B cell (primary cell): ENCODE measurements around the gene MSH2. TPM values are rescaled to one million over a fixed set of nuclear protein-coding genes. Genes with fewer than 3 reads are reported as not detected.

Experiments
- ATAC-seq: fragments of 200-7000 bp; cut with Tn5 transposase; one replicate; pipeline ENCODE4 v1.10.0; 2021; ENCODE audit warnings: low read depth, mild to moderate bottlenecking, moderate number of reproducible peaks, moderate library complexity
- CTCF ChIA-PET: fragments of 350-600 bp; sonication (Branson Sonifier 250); formaldehyde crosslinking; loops from one replicate; lab custom pipeline; 2021; ENCODE audit warnings: antibody characterized with exemption, inconsistent platforms; lab: Charles Lee
- POLR2A ChIA-PET: fragments of 350-600 bp; sonication (Branson Sonifier 250); formaldehyde crosslinking; loops from one replicate; lab custom pipeline; 2021; ENCODE audit warnings: antibody characterized with exemption; lab: Charles Lee
- DNase-seq: peaks from one replicate; pipeline ENCODE4 v3.0.0; 2013
- H2AFZ ChIP-seq: 2 replicates; pipeline ENCODE4 v1.6.1; 2012; ENCODE audit warnings: mild to moderate bottlenecking, low read depth, low read length; ENCODE audit not compliant: insufficient read depth, poor library complexity, severe bottlenecking
- H3K27ac ChIP-seq, 2 donors: 1 replicate in 1 of 2; 2 replicates in 1 of 2; pipeline ENCODE4 v1.5.1; 2012 to 2013; ENCODE audit warnings: low read length in 2 of 2, mild to moderate bottlenecking in 2 of 2, moderate library complexity in 1 of 2
- H3K27me3 ChIP-seq, 4 experiments: fragments of 200-600 bp in 1 of 4; sonication (generic) in 1 of 4; replicated peaks in 1 of 4; 1 replicate in 2 of 4; 2 replicates in 2 of 4; pipeline versions ENCODE4 v1.6.1 to v1.7.0; 2013 to 2016; ENCODE audit warnings: low read length in 3 of 4, mild to moderate bottlenecking in 2 of 4, mixed read lengths in 1 of 4, moderate library complexity in 1 of 4; ENCODE audit not compliant: insufficient read depth in 4 of 4, control insufficient read depth in 3 of 4; ENCODE audit errors: control extremely low read depth in 1 of 4
- H3K36me3 ChIP-seq, 2 experiments: replicated peaks in 1 of 2; 1 replicate in 1 of 2; 2 replicates in 1 of 2; pipeline versions ENCODE4 v1.6.1 to v1.7.1; 2013; ENCODE audit warnings: low read length in 1 of 2; ENCODE audit not compliant: insufficient read depth in 2 of 2, control insufficient read depth in 1 of 2; ENCODE audit errors: control extremely low read depth in 1 of 2, extremely low read depth in 1 of 2
- H3K4me1 ChIP-seq, 2 donors: fragments of 200-600 bp in 1 of 2; sonication (generic) in 1 of 2; 1 replicate in 1 of 2; 2 replicates in 1 of 2; pipeline versions ENCODE4 v1.5.1 to v1.6.1; 2013 to 2017; ENCODE audit warnings: low read length in 2 of 2; ENCODE audit not compliant: control insufficient read depth in 2 of 2, insufficient read depth in 2 of 2
- H3K4me2 ChIP-seq: replicated peaks from 2 replicates; pipeline ENCODE3; 2012; ENCODE audit warnings: mild to moderate bottlenecking, low read depth, low read length; ENCODE audit not compliant: poor library complexity, severe bottlenecking
- H3K4me3 ChIP-seq, 5 experiments: fragments of 200-600 bp in 1 of 5; sonication (generic) in 1 of 5; 1 replicate in 3 of 5; 2 replicates in 2 of 5; pipeline versions ENCODE4 v1.5.1 to v1.7.0; 2011 to 2016; ENCODE audit warnings: low read length in 4 of 5, mild to moderate bottlenecking in 4 of 5, low read depth in 2 of 5, control low read depth in 1 of 5, moderate library complexity in 1 of 5; ENCODE audit not compliant: insufficient read depth in 1 of 5; ENCODE audit errors: control extremely low read depth in 1 of 5, extremely low read depth in 1 of 5
- H3K79me2 ChIP-seq: fragments of 200-600 bp; sonication (generic); one replicate; pipeline ENCODE4 v1.6.0; 2016; ENCODE audit warnings: low read length; ENCODE audit not compliant: control insufficient read depth, insufficient read depth
- H3K9ac ChIP-seq: fragments of 200-600 bp; sonication (generic); 2 replicates; pipeline ENCODE4 v1.6.1; 2017; ENCODE audit warnings: mild to moderate bottlenecking, low read length, moderate library complexity
- H3K9me3 ChIP-seq, 3 donors: one replicate each; pipeline versions ENCODE4 v1.6.1 to v1.7.1; 2013; ENCODE audit warnings: low read length in 2 of 3; ENCODE audit not compliant: control insufficient read depth in 2 of 3, insufficient read depth in 1 of 3; ENCODE audit errors: control extremely low read depth in 1 of 3
- H4K20me1 ChIP-seq: 2 replicates; pipeline ENCODE4 v1.6.0; 2012; ENCODE audit warnings: mild to moderate bottlenecking, low read length; ENCODE audit not compliant: insufficient read depth, control insufficient read depth, poor library complexity, severe bottlenecking
- H3K27ac Mint-ChIP-seq: one replicate; pipeline ENCODE4 v1.8.0; 2021; ENCODE audit warnings: mixed read lengths
- H3K27me3 Mint-ChIP-seq: one replicate; pipeline ENCODE4 v1.8.0; 2021; ENCODE audit warnings: mixed read lengths
- H3K4me1 Mint-ChIP-seq: one replicate; pipeline ENCODE4 v1.8.0; 2021; ENCODE audit warnings: mixed read lengths
- H3K4me3 Mint-ChIP-seq: one replicate; pipeline ENCODE4 v1.8.0; 2021; ENCODE audit warnings: mixed read lengths
- H3K9me3 Mint-ChIP-seq: one replicate; pipeline ENCODE4 v1.8.0; 2022; ENCODE audit warnings: mixed read lengths; ENCODE audit not compliant: insufficient read depth
- EZH2 ChIP-seq: IDR thresholded peaks from 2 replicates; pipeline ENCODE4 v1.6.1; 2012; ENCODE audit warnings: borderline replicate concordance, low read depth, mild to moderate bottlenecking, moderate library complexity, low read length; ENCODE audit not compliant: insufficient read depth, poor library complexity, severe bottlenecking
- WGBS: methylation state at CpG from one replicate; pipeline ENCODE4 v1.1.5; 2013; ENCODE audit warnings: missing lambda C conversion rate; ENCODE audit not compliant: insufficient coverage; 5-methylcytosine and 5-hydroxymethylcytosine counted together
- intact Hi-C: fragments of 100-400 bp; cut with micrococcal nuclease; formaldehyde crosslinking; loops from one replicate; pipeline ENCODE4 v1.10.0; 2022
- polyA plus RNA-seq: library from polyadenylated mRNA; depleted of rRNA; stranded (reverse); fragments of >200 nt; gene quantifications from 2 replicates; pipeline ENCODE4 v1.2.3, GENCODE V29; 2012
- total RNA-seq, 2 donors: library from RNA; stranded (reverse); fragments of 120-200 nt in 1 of 2; gene quantifications; 1 replicate in 1 of 2; 2 replicates in 1 of 2; pipeline versions ENCODE4 v1.2.3 to v1.2.4, GENCODE V29; 2013 to 2022
- TF ChIP-seq, protein P1 (sequence below): fragments of 200-600 bp; IDR thresholded peaks from one replicate; pipeline ENCODE4 v1.8.0; 2022; ENCODE audit warnings: antibody characterized with exemption, mild to moderate bottlenecking

MSH2 gene
- total and polyA plus RNA-seq, 2 donors (not counting 1 experiment from before 2014, with no cell fraction given), result 7.4 to 21.9 TPM

DNA sequence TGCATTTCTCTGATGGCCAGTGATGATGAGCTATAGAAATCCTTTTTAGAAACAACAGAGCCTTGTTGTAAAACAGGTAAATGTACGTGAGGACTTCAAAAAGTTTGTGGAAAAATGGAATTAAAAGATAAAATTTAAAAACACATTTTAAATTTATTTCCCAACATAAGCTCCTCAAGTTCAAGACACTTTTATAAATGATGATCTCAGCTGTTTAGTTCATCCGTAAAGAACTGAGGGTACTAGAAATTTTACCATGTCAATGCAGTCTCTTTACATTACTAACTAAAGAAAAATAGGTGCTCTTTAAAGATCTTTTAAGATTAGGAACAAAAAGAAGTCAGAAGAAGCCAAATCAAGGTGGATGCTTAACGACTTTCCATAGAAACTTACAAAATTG is 52.5 kb downstream of the MSH2 start:
- H3K36me3 ChIP-seq, result peaks cover 1 to 3% of the 10 kb centered on the region in 2 experiments
- H3K4me3 ChIP-seq, result no peak overlapping the region
- ATAC-seq (no peak), DNase-seq (no peak)
- TF ChIP-seq, protein P1, sequence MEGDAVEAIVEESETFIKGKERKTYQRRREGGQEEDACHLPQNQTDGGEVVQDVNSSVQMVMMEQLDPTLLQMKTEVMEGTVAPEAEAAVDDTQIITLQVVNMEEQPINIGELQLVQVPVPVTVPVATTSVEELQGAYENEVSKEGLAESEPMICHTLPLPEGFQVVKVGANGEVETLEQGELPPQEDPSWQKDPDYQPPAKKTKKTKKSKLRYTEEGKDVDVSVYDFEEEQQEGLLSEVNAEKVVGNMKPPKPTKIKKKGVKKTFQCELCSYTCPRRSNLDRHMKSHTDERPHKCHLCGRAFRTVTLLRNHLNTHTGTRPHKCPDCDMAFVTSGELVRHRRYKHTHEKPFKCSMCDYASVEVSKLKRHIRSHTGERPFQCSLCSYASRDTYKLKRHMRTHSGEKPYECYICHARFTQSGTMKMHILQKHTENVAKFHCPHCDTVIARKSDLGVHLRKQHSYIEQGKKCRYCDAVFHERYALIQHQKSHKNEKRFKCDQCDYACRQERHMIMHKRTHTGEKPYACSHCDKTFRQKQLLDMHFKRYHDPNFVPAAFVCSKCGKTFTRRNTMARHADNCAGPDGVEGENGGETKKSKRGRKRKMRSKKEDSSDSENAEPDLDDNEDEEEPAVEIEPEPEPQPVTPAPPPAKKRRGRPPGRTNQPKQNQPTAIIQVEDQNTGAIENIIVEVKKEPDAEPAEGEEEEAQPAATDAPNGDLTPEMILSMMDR, result no peak
- TF ChIP-seq EZH2, result no peak
- ChIA-PET CTCF (no interaction called here), POLR2A (no interaction called here)
- no peaks in the 10 kb centered on the region for H4K20me1 ChIP-seq
- Mint-ChIP-seq H3K4me1 (peaks cover 9% of the 10 kb centered on the region), H3K9me3 (no peaks in the 10 kb centered on the region), H3K27ac (no peak overlapping the region), H3K4me3 (no peak overlapping the region), H3K27me3 (no peaks in the 10 kb centered on the region)
- peaks cover 0 to 4% (median 0%) of the 10 kb centered on the region in 3 donors for H3K9me3 ChIP-seq
- H2AFZ ChIP-seq, result no peak overlapping the region
- no peak overlapping the region for H3K4me2 ChIP-seq
- WGBS, result no CpG with 5 or more reads among the region's 3 CpGs
- H3K27me3 ChIP-seq, result no peaks in the 10 kb centered on the region
- intact Hi-C loops, result no loop called here
- H3K27ac ChIP-seq, result no peak overlapping the region
- H3K9ac ChIP-seq, result no peak overlapping the region
- no peaks in the 10 kb centered on the region for H3K79me2 ChIP-seq
- peaks cover 0 to 3% of the 10 kb centered on the region in 2 donors for H3K4me1 ChIP-seq

DNA sequence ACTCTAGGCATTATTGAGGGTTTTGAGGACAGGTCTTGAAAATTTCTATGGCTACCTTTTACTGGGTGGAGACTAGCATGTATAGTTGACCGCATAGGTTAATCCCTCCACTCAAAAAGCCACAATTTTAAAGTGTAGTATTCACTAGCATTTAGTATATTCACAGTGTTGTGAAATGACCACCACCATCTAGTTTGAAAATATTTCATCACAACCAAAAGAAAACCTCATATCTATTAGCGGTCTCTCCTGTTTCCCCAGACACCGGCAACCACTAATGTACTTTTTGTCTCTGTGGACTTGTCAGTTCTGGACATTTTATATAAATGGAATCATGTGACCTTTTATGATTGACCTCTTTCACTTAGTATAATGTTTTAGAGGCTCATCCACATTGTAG is 53.9 kb downstream of the MSH2 start:
- Mint-ChIP-seq H3K9me3 (no peaks in the 10 kb centered on the region), H3K27me3 (no peaks in the 10 kb centered on the region), H3K4me3 (no peak overlapping the region), H3K4me1 (peaks cover 9% of the 10 kb centered on the region), H3K27ac (no peak overlapping the region)
- no peak for TF ChIP-seq EZH2
- TF ChIP-seq, protein P1, result no peak
- Histone ChIP-seq H3K27ac (no peak overlapping the region), H3K36me3 (no peaks in the 10 kb centered on the region), H3K27me3 (no peaks in the 10 kb centered on the region), H3K4me3 (no peak overlapping the region), H4K20me1 (no peaks in the 10 kb centered on the region), H3K9ac (no peak overlapping the region), H3K4me1 (peaks cover 0 to 3% of the 10 kb centered on the region in 2 donors), H3K79me2 (no peaks in the 10 kb centered on the region), H3K4me2 (no peak overlapping the region), H3K9me3 (peaks cover 0 to 4% (median 0%) of the 10 kb centered on the region in 3 donors), H2AFZ (no peak overlapping the region)
- ChIA-PET POLR2A (no interaction called here), CTCF (no interaction called here)
- intact Hi-C loops, result no loop called here
- ATAC-seq (no peak), DNase-seq (no peak)
- no CpG with 5 or more reads among the region's 3 CpGs for WGBS
